ENCODE measurements around the gene RAB37.

RAB37 gene

GRCh38 chr17:74776990-74777389 is 39.9 kb downstream of the RAB37 start:
- in situ Hi-C loops (cut with MboI; ENCODE audit: low sequenced_read_pairs) = no loop called here

GRCh38 chr17:74777901-74778515 is 41.0 kb downstream of the RAB37 start:
- in situ Hi-C loops (cut with MboI; ENCODE audit: low sequenced_read_pairs) = no loop called here

- in situ Hi-C loops (cut with MboI; ENCODE audit: low sequenced_read_pairs) = no loop called here
Measured at GRCh38 chr17:74778960-74779359, 41.9 kb downstream of the RAB37 start.

- in situ Hi-C loops (cut with MboI; ENCODE audit: low sequenced_read_pairs) = no loop called here
Measured at GRCh38 chr17:74779501-74779900, 42.4 kb downstream of the RAB37 start.

DNA sequence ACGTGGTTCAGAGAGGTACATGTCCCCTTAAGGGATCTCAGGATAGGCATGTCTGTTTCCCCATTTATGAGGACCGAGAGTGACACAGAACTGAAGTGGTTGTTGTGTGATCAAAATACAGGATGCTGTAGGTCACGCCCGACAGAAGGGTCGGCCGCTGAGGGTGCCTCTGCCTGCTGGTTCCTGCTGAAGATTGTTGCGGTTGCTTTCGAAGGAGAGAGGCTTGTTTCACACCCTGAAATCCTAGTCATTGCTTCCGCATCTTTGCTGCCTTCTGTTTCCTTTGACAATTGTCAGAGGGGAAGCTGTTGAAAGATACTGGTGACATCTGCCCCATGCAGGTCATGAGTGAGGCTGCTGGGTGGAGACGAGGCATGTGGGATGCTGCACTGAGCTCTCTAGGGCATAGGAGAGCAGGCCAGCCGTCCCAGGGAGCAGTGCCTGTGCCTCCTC is 42.9 kb downstream of the RAB37 start:
- in situ Hi-C loops (cut with MboI; ENCODE audit: low sequenced_read_pairs) = no loop called here

DNA sequence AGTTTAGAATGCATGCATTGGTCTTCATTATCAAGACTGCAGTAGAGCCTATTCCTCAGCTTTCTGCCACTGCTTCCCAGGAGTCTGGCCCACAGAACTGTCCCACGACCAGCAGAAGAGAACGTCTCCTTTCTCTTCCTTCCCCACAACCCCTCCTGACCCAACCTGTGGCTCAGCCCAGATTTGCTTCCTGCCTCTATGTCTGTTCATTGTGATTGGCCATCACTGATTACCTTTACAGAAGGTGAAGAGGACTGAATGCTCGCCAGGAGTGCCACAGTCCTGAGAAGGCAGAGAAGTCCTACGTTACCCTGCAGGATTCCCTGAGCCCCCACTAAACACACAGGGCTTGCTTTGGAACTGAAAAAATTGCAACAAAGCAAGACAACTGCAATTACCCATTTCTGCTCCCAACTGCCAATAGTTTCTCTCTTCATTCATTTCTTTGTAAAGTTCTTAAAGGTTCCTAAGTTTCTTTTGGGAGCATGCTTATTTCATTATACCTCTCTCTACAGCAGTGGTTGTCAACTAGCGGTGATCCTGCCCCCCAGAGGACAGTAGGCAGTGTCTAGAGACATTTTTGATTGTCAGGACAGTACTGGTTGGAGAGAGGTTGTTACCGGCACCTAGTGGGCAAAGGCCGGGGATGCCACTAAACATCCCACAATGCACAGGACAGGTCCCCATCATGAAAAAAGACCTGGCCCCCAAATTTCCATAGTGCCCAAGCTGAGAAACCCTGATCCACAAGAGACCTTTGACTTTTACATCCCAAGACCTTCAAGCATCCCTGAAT is 43.6 kb downstream of the RAB37 start:
- in situ Hi-C loops (cut with MboI; ENCODE audit: low sequenced_read_pairs) = no loop called here

DNA sequence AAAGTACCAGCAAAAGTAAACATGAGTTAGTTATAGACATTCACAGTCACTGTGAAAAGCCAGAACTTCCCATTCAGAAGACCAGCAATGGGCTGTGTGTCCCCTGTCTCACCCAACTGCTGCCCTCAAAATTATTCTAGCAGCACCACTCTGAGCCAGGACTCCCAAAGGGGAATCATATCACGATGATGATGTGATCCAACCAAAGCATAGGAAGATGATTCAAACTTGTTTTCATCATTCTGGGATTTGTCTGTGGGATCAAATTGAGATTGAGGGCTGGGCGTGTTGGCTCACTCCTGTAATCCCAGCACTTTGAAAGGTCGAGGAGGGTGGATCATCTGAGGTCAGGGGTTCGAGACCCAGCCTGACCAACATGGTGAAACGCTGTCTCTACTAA is 45.5 kb downstream of the RAB37 start:
- in situ Hi-C loops (cut with MboI; ENCODE audit: low sequenced_read_pairs) = no loop called here

GRCh38 chr17:74784125-74784810 is 47.2 kb downstream of the RAB37 start:
- in situ Hi-C loops (cut with MboI; ENCODE audit: low sequenced_read_pairs) = no loop called here

GRCh38 chr17:74785096-74785980 is 48.3 kb downstream of the RAB37 start:
- in situ Hi-C loops (cut with MboI; ENCODE audit: low sequenced_read_pairs) = no loop called here

GRCh38 chr17:74785981-74786360 is 48.9 kb downstream of the RAB37 start:
- in situ Hi-C loops (cut with MboI; ENCODE audit: low sequenced_read_pairs) = no loop called here

GRCh38 chr17:74786431-74787055 is 49.5 kb downstream of the RAB37 start:
- in situ Hi-C loops (cut with MboI; ENCODE audit: low sequenced_read_pairs) = no loop called here

GRCh38 chr17:74790161-74791058 is 53.4 kb downstream of the RAB37 start:
- in situ Hi-C loops (cut with MboI; ENCODE audit: low sequenced_read_pairs) = loop anchor here (5.0 kb wide), 1 partner anchor 77 kb away; no protein-coding TSS in a partner anchor

DNA sequence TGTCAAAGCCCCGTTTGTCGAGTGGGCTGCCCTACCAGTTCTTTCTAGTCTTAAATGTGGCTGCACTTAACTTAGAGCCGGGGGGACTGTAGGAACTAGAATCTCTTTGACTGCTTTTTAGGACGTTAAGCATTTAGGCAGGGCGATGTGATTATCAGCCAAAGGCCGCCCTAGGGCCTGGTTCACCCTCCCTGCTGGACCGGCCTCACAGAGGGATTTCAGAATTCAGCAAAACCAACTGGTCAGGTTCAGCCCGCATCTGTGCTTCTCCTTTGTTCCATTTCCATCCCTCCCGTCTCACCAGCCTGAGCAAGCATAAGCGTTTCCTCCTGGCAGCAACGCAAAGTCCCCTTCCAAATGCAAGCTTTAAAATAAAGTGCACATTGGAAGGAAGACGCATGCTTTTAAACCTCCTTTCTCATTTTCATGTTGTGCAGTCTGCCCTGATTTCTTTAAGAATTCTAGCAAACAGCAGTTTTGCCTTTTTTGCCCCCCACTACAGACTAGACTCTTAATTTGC is 55.6 kb downstream of the RAB37 start:
- in situ Hi-C loops (cut with MboI; ENCODE audit: low sequenced_read_pairs) = loop anchor here (5.0 kb wide), 1 partner anchor 75 kb away; no protein-coding TSS in a partner anchor

DNA sequence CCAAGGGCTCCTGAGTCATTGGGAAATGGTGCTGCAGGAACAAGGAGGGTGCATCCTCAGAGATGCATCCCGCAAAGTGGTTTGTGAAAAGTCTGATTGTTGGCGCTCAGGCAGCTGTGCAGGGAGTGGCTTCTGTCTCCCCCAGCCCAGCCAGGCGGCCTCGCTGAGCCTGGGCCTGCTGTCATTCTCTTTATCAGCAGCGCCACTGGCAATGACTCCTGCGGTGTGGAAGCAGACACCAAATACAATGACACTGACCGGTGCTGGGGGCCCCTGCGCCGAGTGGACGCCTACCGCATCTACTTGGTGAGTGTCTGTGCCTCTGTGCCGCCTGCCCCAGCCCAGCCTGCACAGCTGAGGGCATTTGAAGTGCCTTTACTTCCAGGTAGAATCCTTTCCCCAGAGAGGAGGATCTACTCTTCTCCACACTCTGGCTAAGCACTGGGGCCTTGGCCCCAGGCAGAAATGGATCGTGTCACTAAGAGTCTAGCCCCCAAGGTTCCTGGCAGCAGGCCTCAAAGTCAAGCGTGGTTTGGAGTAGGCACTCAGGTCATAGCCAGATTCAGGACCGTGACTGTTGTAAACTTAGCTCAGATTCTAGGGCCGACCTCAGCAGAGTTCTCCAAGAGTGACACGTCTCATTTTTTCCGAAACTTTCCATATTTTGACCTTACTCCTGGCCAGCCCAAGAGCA is 58.4 kb downstream of the RAB37 start:
- in situ Hi-C loops (cut with MboI; ENCODE audit: low sequenced_read_pairs) = no loop called here

- in situ Hi-C loops (cut with MboI; ENCODE audit: low sequenced_read_pairs) = no loop called here
Measured at GRCh38 chr17:74796211-74796610, 59.2 kb downstream of the RAB37 start.

DNA sequence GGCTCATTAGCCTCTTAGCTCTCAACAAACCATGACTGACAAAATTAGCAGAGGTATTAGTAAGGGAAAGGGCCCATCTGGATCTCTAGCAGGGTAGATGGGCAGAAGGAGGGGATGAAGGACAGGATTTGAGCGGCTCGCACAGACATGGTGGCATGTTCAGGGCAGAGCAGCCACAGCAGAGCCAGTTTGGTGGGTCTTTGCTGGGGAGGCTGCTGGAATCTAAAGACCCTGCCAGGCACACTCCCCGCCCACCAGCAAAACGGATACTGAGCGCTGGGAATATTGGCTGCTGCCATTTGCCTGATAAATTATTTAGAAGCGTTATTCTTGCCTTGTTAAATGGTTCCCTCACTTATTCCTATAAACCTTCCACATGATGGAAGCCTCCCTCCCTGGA is 59.8 kb downstream of the RAB37 start:
- in situ Hi-C loops (cut with MboI; ENCODE audit: low sequenced_read_pairs) = no loop called here
